ENCODE data around the gene MYO15B.
A peak's percentile ranks its signal among the peaks of the same experiment; 100 is the strongest.

MYO15B gene

DNA sequence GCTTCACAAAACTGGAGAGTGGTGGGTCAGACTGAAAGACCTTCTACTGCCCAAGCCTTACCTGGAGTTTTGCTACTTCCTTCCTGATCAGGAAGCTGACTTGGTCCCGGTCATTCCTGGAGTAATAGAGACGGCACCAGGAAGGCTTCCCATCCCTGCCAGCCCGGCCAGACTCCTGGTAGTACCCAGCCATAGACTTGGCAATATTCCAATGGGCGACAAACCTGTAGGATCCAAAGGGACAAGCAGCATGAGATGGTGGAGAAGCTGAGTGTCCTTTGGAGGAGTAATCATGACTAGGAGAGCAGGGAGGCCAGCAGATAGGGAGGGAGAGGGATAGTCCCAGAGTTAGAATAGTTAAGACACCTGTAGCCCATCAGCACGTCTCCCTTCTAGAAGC is 70.6 kb downstream of the MYO15B start:
- FAIRE-seq = no peak

GRCh38 chr17:75661531-75661930 is 73.9 kb downstream of the MYO15B start:
- FAIRE-seq (no peak), DNase-seq (ENCODE audit: low spot score) (no peak)

More for the DNA sequence above, 70.6 kb downstream of the MYO15B start:
- DNase-seq (ENCODE audit: low spot score) = no peak

GRCh38 chr17:75662511-75662910 is 74.9 kb downstream of the MYO15B start:
- no peak for DNase-seq (ENCODE audit: low spot score)
- no peak for FAIRE-seq

- FAIRE-seq = no peak
- DNase-seq (ENCODE audit: low spot score) = no peak
Observed at GRCh38 chr17:75664099-75664549, 76.5 kb downstream of the MYO15B start.

- DNase-seq (ENCODE audit: low spot score) (no peak), FAIRE-seq (no peak)
Observed at GRCh38 chr17:75665981-75666380, 78.4 kb downstream of the MYO15B start.

DNA sequence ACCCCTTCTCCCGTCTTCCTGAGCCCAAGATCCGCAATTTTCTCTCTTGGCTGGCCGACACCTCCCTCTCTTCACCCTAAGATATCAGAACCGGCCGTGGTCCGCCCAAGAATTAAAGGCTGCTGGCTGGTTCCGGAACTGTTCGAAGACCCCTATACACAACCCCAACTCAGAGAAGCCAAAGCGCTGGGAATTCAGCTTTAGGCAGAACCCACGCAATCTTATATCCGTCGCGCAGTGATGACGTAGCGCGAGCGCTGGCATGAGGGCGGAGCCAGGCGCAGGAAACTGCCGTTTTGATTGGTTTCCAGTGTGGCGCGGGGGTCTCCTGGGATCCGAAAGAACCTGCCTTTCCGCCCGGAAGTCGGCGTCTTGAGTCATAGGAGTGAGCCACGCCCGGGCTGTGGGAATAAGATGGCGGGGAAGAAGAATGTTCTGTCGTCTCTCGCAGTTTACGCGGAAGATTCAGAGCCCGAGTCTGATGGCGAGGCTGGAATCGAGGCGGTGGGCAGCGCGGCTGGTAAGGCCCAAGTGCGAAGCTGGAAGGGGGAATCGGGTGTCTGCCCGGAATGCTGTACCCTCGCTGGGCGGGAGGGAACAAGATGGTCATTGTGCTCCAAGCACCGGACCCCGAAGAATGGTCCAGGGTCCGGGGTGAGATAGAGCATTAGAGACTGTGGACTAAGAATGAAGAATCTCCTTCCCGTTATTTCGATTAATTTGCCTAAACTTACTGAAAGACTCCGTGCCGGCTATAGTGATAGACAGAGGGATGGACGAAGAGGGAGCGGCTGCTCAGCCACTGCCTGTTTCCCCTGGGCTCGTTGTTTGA is 79.6 kb downstream of the MYO15B start, which contains the start of the genes RECQL5 and SAP30BP:
Gene RECQL5, minus strand, starts transcription at position 196 of the 832 bp plus-strand sequence. CDS start 597 bp downstream, outside the sequence.
Gene SAP30BP, plus strand, starts transcription at position 380 of the 832 bp plus-strand sequence. Its CDS starts 35 bp downstream, at position 415.
- FAIRE-seq = peak; percentile 92
- DNase-seq (ENCODE audit: low spot score) = peak; percentile 94

- DNase-seq (ENCODE audit: low spot score) (no peak), FAIRE-seq (no peak)
Observed at GRCh38 chr17:75667825-75668224, 80.2 kb downstream of the MYO15B start.

GRCh38 chr17:75668489-75668888 is 80.9 kb downstream of the MYO15B start:
- no peak for FAIRE-seq

GRCh38 chr17:75670868-75671267 is 83.3 kb downstream of the MYO15B start:
- DNase-seq (ENCODE audit: low spot score) = no peak
- no peak for FAIRE-seq

More at GRCh38 chr17:75668489-75668888, 80.9 kb downstream of the MYO15B start:
- DNase-seq (ENCODE audit: low spot score) = no peak

DNA sequence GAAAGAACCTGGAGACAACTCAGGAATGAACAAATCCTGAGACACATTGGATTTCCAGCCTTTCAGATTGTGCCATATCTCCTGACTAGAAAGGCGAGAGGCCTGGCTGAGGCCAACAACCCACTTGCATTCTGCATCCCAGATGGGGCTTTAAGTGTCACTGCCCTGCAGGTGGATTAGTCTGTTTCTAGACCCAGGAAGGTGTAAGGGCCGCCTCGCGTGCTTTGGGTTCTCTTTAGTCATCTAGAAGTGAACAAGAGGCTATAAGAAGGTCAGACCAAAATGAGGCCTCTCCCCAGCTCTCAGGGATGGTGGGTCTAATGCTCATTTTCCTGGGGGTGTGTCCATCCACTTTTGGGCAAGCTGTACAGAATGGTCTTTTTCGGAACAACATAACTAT is 84.4 kb downstream of the MYO15B start:
- no peak for DNase-seq (ENCODE audit: low spot score)
- no peak for FAIRE-seq

GRCh38 chr17:75673487-75673886 is 85.9 kb downstream of the MYO15B start:
- FAIRE-seq = no peak
- DNase-seq (ENCODE audit: low spot score) = no peak

Measured in RCC 7860 (cell line).